Stimulated activated CD4-positive, alpha-beta T cell treated with anti-CD3 and anti-CD28 coated beads, Interleukin-15, amount 100 ng/mL, for 24 hours (primary cell): ENCODE measurements around the gene NPTX1.

Source experiments
- DNase-seq: peaks from one replicate; pipeline ENCODE4 v3.0.0-alpha.2; 2020

Gene NPTX1

DNA sequence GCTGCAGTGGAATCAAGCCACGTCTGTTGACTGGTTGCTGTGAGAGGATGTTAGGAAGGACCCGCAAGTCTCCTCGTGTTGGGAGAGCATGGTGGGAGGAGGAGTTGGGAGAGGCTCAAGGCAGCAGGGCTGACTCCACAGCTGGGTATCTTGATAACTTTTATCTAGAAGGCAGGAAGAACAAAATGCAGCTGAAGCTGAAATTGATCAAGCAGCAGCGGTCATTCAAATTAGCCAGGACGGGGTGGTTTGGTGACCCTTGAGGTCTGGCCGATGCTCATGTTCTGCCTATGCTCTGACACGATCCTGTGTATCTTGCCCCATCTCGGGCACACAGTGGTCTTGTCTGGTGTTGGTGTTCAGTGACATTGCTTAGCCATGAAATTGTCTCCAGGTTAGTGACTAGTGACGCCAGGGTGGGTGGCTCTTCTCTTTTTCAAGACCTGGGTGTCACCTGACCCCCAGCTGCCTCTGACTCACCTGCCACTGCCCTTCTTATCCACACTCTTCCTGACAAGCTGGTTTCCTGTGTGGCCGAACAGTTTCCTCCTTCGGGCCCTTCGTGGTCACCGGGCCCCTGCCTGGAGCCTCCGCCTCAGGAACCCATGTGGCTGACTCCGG lies 19.1 kb downstream of the NPTX1 start:
- DNase-seq, result no peak

DNA sequence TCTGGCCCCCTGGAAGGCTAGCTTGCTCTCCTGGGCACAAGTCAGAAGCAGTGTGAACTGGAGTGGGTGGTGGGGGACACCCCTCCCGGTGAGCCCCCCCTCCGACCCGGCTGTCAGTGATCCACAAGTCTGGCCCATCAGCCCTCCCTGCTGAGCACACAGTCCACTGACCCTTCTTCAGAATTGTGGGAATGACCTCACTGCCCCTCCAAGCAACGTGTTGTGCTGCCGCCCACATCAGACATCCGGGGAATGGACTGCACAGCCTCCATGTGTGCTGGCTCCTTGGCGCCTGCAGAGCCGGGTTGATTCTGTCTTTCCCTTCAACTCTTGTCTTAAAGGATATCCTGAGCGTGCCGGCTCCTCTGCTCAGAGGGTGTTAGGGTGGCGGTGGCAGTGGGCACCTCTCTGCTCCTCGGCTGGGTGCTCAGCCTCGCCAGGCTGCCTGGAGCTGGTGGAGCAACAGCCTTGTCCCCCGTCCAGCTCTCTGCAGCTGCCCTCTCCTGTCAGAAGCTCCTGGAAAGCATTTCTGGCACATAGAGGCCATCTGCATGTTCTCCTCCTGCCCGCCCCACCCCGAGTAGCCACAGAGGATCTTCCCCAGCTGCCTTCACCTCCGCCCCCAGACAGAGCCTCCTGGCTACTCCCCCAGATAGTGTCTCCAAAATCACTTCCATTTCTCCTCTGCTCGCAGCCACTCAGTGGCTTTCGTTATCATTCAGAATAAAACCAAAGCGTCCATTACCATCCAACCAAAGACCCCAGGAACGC lies 19.8 kb downstream of the NPTX1 start:
- DNase-seq, result no peak

DNA sequence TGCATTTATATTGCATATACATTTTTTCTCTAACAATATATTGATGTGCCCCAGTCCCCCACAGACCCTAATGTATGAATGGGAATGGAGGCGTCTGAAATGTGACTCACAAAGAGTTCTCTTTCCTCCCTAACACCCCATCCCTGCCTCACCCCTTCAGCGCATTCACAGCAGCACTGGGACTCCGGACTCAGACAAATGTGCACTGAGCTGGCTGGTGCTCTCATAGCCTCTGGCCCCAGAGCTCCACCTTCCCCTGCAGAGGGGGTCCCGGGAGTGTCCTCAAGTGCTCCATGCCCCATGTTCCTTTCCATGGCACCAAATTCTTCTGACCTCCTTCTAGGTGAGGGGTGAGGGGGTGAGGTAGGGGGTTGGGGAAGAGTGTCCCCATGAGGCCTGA lies 20.6 kb downstream of the NPTX1 start:
- DNase-seq, result no peak

DNA sequence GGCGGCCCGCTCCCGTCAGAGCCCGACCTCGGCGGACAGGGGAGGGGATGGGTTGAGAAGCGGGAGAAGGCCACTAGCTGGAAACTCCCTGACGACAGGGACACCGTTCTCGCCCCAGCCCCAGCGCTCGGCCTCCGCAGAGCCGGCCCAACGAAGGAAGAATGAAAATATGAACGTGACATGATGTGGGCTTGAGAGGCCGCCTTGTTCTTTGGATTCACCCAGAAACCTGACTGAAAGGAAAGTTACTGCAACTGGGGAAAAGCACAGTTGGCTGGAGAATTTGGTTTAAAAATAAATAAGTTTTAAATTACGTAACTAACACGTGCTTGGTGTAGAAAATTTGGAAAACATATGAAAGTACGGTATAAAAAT lies 21.1 kb downstream of the NPTX1 start:
- peak; percentile 65 for DNase-seq

DNA sequence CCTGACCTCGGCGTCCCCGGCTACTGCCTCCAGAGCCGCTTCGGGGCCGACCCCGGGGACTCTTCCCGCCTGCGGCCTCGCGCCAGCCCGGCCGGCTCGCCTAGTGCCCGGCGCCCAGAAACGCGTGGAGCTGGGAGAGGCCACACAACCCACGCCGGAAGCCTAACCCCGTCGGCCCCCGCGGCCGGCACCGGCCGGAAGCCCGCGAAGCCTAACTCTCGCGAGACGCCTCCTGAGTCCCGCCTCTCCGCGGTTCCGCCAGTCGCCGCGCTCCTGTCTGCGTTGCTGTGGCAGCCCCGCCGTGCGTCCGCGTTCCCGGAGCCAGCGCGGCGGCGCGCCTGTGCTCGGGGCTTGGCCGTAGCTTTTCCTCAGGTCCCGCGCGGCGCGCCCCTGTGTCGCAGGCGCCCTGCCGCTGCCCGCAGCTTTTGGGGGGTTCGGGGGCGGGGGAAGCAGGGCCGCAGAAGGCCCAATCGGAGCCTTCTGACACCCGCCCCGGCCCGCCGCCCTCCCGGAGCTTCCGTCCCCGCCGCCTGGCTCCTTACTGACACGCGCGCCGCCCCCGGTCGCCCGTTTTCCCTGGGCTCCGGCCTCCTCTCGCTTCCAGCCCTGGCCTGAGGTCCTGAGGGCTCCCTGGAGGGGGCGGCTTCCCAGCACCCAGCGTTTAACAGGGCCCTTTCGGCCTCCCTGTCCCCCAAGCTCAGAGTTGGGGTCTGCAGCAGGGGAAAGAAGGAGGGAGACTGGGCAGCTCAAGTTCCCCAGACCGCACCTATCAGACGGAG lies 21.7 kb downstream of the NPTX1 start:
- DNase-seq, result peak; percentile 98

DNA sequence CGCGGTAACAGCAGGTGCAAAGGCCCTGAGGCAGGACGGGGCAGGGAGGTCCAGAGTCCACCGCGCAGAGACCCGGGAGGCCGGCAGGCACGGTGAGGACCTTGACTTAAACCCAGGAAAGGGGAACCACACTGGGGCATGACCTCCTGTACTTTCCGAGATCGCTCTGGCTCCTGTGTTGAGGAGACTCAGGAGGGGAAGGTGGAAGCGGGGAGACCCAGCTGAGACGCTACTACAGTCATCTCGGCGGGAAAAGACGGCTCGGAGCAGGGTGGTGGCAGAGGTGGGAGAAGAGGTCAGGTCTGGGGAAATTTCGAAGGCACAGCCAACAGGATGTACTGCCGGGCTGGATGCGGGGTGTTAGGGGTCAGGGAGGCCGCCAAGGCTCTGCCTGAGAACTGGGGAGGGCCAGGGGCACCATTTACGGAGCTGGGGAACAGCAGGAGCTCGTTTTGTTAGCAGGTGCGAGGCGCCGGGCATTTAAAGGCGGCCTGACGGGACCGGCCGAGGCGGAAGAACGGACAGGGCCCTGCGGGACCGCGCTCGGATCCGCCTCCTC lies 22.3 kb downstream of the NPTX1 start:
- no peak for DNase-seq

DNA sequence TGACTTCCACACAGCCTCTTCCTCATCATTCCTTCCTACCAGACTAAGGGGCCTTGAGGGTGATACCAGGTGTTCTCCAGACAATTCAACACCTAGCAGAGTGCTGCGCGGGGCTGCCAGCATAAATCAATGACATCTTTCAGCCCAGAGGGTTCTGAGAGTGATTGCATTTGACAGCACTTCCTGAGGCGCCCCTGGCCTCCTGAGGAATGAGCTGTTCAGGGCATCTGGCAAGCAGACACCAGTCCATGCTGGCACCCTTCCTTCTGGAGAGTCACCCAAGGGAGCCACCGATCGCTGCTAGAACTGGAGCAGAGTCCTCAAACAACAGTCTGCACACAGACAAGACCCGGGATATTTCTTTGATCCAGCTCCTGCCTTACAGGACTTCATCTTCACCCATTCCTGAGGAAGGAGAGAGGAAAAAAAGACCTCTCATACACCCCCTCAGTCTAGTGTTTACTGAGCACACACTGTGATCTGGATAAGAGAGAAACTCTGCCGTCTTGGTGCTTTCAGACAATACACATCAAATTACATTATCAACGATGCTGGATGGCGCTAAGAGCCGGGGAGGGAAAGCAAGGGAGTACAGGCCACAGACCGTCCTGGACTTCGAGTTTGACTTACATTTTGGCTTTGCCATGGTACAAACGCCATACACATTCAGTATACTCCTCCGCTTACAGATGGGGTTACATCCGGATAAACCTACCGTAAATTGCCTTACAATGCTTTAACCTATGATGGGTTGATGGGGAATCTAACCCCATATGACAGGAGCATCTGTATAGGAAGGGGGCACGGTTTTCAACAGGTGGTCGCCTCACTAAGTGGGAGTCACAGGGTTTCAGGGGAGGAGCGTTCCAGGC lies 23.0 kb downstream of the NPTX1 start:
- no peak for DNase-seq

DNA sequence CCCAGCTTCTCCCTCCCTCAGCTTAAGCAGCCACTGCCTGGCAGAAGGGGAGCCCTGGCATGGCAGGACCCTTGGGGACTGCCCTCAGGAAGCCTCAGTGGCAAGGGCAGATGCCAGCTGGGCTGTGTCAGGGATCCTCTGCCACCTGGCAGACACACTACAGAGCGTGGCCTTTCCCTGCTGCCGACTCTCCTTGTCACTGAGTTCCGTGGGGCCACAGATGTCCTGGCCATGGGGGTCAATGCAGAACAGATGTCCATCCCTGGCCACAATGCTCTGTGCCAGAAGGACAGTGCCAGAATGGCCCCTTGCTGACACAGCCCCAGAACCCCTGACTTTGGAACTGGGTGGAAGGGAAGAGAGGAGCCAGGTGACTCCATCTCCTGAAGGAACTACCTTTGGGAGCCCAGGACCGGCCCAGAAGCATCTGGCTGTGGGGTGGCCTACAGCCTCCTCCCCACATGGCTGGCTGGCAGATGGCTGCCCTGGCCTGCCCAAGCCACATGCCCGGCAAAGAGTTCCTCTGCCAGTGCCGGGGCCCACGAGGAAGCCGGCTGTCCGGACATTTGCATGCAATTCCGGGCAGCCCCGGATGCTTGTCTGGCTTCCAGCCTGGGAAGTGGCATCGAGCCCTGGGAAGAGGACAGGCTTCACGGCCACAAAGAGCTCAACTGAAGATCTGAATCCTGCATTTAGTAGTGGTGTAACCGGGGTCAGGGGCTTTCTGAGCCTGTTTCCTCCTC lies 24.1 kb downstream of the NPTX1 start:
- no peak for DNase-seq

DNA sequence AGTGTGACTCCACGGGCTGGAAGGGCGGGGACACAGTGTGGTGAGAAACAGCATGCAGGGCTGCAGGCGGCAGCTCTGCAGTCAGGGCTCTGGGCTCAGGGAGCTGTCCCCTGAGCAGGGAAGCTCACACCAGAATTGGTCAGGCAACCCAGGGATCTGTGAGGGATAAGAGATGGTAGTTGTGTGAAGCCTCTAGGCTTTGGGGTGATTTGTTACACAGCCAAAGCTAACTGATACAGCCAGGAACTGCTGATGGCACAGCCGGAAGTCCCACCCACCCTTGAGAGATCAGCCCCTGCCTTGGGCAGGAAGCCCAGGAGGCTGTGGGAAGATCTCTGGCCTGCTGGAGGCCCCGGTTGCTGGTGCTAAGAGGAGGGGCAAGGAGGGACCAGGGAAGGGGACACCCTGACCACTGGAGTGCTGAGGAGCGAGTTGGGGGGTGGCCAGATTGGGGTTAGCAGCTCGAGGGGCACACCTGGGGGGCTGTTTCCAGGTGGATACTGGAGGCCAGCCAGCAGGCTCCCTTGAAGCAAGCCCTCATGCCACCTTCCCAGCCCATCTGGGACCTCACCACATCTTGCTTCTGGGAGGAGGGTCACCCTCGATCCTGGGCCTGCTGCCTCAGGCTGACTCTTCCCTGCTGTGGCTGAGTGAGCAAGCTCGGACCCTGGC lies 25.2 kb downstream of the NPTX1 start:
- DNase-seq, result no peak

DNA sequence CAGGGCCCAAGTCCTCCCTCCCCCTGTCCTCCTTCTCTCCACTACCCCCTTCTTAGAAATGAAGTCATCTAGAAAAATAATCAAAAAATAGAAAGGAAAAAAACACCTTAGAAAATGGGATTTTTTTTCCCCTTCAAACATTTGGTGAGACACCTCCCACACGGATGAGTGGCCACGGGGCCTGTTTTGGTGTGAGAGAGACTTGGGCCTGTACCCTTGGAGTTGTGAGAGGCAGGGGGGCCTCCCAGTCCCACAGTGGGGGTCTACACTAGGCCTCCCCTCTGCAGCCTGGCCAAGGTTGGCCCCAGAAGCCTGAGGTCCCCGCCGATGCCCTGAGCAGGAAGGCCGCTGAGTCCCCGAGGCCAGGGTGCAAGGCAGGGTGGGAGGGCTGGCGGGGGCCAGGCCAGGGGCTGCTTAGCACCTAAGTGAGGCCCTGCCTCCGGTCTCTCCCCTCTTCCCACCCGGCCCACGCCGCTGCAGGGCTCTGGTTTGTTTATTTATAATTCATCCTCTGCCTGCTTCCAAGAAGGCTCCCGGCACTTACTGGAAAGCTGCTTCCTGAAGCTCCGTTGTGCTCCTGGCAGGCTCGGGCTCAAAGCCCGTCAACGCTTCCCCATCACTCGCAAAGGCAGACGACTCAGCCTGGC lies 26.4 kb downstream of the NPTX1 start:
- DNase-seq, result no peak

DNA sequence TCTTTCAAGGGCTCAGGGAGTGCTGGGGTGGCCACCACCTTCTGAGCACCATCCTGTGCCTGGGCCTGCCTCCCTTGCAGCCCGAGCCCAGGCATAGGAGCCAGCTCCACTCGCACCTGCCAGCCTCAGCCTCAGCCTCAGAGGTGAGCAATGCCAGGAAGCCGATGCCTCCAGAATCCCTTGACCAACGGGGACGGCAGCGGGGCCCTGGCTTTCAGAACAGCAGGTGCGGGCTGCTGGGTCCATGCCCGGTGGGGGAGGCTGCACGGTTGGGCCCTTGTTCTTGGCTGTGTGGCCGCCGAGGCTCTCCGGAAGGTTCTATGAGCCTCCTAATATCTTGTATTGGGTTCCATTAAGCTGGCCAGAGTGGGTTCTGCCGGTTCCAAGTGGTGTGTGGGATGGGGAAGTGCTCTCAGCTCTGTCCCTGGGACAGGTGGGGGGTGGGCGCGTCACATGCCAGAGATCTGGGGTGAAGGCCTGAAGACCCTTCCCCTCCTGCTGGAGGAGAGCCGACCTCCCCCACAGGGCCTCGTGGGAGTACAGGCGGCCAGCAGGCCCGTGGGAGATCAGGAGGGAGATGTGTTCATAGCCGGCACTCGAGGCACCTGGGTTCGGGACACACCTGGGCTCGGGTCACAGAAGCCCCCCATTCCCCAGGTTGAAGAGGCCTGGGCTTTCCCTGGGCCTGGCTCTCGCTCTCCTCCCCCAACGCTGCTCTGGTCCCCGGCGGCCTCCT lies 27.0 kb downstream of the NPTX1 start:
- no peak for DNase-seq

DNA sequence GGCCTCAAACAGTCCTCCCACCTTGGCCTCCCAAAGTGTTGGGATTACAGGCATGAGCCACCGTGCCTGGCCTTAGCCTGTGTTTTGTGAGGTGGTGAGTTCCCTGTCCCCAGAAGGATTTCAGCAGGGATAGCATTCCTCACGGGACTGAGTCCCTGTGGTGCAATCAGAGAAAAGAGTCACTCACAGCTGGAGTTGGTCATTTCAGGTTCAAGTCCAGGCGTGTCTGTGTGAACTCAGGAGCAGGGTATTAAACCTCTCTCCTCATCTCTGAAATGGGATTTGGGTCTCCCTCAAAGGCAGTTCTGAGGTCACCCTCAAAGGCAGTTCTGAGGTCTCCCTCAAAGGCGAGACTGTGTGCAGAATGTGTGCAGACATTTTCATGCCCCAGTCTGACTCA lies 28.6 kb downstream of the NPTX1 start:
- no peak for DNase-seq

DNA sequence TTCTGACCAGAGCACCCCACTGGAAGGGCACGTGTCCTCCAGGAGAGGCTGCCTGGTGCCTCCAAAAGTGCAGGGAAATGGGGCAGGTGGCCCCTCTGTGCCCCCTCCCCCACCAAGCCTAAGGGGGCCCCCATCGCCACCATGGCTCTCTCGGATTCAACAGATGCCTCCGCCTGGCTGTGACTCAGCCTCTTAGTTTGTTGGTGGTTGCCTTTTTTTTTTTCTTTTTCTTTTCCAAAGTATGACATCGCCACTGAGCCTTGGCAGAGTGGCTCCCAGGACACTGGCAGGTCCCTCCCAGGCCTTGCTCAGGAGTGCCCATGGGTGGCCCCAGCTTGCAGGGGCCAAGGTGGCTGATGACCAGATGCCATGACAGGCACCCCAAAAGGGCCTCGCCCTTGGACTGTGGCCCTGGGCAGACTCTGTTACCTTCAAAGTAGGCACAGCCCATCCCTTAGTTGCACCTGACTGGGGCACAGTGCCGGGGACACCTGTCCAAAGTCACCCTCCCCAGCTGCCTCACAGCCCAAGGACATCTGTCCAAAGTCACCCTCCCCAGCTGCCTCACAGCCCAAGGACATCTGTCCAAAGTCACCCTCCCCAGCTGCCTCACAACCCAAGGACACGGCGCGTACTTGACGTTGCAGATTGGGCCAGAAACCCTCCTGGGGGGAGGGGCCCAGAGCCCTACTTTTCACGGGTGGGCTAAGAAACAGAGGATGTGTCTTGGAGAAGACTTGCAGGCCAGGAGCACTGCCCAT lies 29.6 kb downstream of the NPTX1 start:
- no peak for DNase-seq

DNA sequence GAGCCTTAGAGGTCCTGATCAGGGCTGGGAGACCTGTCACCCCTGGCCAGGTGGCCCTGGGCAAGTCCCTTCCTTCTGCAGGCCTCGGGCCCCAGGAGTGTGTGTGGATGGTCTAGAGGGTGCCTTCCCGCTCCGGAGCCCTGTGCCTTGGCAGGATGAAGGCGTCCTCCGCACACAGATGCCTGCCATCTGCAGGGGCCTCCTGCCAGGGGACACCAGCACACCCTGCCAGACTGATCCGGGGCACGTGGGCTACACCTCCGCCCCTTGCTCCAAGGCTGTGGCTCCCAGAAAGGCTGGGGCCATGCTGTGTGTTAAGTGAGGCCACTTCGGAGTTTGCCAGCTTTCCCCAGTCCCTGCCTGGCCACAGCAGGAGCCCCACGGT lies 30.7 kb downstream of the NPTX1 start:
- no peak for DNase-seq

DNA sequence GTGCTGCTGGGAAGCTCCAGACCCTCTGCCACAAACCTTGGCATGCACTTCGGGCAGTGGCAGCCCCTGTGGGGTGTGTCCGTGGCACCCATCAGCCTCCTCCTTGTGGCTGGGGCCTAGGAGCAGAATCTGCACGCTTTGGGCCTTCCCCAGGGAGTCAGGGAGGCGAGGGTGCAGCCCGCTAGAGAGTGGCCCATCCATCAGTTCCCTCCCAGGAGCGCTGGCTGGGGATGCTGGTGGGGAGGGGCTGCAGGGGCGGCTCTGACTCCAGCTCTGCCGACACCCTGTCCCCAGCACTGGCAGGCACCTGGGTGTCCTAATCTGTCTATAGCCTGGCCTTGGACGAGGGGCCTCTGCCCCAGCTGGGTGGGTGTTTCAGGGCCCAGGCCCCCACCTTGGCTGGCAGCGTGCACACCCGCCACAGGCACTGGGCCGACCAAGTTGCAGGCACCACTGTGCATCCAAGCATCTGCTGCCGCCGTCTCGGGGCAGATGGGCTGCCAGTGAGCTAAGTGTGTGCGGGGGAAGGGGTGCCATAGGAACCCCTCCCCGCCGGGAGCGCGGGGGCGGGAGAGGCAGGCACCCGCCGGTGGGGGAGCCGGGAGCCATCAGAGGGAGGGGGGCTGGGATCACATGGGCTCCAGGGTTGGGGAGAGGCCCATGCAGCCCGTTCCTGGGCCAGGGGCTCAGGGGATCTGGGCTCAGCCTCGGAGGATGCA lies 31.2 kb downstream of the NPTX1 start:
- DNase-seq, result no peak

DNA sequence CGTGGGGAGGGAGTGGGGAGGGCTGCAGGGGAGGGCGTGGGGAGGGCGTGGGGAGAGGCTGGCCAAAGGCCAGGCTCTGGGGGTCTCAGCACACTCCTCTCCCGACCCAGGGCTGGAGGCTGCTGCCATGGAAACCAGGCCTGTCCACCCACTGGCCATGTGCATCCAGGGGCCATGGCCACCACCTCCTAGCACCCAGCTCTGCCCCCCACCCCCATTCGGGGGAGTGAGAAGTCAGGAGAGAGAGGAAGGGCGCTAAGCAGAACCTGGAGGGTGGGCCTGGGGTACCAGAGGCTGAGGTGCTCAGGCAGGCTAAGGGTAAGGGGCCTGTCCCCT lies 31.8 kb downstream of the NPTX1 start:
- DNase-seq, result no peak

DNA sequence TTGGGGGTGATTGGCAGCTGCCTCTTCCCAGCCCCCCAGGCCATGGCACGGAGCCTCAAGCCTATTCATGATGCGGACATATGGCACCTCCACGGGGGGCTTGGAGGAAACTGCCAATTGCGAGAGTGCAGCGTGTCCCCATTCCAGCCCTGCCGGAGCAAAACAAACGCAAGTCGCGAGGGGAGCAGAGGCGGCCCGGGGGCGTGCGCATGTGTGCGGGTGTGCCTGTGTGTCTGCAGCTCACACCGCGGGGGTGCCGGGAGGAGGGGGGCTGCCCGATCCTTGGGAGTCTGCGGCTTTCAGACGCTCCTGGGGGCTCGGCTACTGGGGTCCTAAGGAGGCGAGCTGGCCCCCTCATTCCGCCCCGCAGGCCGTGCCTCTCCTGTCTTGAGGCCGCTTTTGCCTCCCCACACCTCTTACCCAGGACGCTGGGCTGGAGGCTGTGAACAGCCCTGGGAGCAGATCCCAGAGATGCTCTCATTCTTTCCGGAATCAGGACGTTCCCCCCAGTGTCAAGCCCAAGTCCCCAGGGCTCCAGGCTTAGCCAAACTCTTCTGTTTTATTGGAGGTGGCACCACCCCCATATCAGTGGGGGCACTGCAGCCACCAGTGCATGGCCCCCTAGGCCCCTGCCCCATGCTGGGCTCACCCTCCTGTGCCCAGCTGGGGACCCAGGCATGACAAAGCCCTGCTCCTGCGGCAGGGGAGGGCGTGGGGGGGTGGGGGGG lies 32.3 kb downstream of the NPTX1 start:
- DNase-seq, result no peak

DNA sequence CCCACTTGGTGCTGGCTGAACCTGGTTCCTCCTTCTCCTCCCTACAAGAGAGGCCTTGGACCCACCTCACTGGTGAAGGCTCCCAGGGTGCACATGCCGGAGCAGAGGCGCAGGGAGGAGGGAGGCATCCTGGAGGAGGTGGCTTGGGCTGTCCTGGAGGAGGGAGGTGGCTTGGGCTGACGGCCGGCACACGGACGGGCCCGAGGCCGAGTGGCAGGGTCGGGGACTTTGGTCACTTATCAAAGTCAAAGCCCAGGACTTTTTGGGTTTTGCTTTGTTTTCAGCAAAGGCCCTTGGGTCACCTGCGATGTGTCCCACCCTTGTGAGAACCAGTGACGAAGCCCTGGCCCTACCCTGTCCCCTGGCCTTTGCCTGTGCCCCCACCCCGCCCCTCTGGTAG lies 32.9 kb downstream of the NPTX1 start:
- DNase-seq, result no peak
